HL-60/S4 treated with retinoic acid at 250 ng/mL for 4 days and 3 days (cell line): ENCODE results near the gene PTPRN2.
"Not testable (repeated sequence)": the region's sequence is repeated elsewhere in the genome, so short reads cannot be mapped to it uniquely, and the experiment has no call there.

ENCODE experiments used
- in situ Hi-C: fragments of 300-500 bp; cut with MboI; formaldehyde crosslinking; loops from 2 replicates; pipeline ENCODE4 v1.7.0; 2022; ENCODE audit warnings: low sequenced_read_pairs

The PTPRN2 gene

DNA sequence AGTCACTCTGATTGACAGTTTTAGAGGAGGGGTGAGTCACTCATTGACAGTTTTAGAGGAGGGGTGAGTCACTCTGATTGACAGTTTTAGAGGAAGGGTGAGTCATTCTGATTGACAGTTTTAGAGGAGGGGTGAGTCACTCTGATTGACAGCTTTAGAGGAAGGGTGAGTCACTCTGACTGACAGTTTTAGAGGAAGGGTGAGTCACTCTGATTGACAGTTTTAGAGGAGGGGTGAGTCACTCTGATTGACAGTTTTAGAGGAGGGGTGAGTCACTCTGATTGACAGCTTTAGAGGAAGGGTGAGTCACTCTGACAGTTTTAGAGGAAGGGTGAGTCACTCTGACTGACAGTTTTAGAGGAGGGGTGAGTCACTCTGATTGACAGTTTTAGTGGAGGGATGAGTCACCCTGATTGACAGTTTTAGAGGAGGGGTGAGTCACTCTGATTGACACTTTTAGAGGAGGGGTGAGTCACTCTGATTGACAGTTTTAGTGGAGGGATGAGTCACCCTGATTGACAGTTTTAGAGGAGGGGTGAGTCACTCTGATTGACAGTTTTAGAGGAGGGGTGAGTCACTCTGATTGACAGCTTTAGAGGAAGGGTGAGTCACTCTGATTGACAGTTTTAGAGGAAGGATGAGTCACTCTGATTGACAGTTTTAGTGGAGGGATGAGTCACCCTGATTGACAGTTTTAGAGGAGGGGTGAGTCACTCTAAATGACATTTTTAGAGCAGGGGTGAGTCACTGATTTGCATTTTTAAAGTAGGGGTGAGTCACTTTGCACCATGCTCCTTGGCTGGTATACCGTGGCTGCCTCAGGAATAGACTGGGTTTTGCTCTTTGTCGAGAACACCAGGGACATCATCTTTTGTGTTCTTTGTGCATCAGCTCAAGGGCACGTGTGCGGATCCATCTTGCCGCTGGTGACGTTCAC lies 654.1 kb downstream of the PTPRN2 start:
- in situ Hi-C loops: not testable (repeated sequence)

GRCh38 chr7:157932498-157933218 lies 655.0 kb downstream of the PTPRN2 start:
- in situ Hi-C loops: no loop called here

DNA sequence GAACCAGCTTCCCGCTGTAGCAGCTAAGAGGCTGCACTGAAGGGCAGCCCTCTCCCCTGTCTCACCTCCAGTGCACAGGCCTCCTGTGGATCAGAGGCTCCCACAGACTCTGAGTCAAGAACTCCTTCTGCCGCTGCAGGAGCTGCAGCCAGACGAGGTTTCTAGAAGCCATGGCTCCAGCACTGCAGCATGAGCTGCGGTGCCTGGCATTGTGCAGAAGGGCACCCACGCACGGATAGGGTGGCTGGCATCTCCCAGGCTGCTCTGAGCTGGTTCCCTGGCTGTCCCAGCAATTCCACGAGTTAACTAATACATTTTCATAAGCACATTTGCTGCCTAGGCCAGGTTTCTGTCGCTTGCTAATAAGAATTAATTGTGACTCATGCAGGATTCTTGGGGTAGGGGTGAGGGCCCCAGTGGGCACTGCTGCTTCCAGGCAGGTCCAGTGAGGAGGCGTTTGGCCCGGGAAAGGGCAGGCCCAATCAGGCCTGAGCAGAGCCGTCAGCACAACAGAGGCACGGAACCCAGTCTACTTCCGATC lies 656.6 kb downstream of the PTPRN2 start:
- in situ Hi-C loops: no loop called here

DNA sequence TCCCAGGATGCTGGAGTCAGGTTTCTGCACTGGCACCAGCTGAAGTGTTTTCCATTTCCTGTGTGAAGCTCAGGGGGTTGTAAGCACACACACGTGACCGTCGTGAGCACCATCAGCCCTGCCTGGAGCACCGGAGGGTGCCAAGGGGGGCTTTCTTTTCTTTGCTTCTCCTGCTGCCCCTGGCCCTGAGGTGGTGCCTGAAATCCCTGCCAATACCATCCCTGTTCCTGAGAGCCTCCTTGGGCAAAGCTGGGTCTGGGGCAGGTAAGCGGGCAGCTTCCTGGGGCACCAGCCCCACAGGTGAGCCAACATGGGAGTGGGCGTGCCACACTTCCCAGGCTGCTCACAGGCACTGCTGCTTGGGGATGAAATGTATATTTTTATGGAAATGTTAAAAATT lies 657.2 kb downstream of the PTPRN2 start:
- in situ Hi-C loops: no loop called here

DNA sequence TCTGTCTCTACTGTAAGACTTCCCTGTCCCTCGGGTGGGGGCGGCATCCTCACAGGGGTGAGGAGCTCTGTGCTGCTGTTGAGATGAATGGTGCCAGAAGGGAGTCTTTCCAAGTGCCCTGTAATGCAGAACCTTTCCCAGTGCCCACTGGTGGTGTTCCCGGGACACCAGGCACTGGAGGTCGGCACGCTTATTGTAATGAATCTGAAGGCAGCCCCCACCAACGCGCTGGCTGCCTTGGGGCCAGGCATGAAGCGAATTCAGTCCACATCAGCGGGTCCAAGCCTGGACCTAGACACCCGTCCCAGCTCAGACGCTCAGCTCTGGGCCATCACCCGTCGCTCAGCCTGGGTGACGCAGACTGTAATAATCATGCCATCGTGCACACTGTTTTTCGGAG lies 658.0 kb downstream of the PTPRN2 start:
- in situ Hi-C loops: no loop called here

- in situ Hi-C loops: no loop called here
Observed at GRCh38 chr7:157928808-157929425, 658.7 kb downstream of the PTPRN2 start.

DNA sequence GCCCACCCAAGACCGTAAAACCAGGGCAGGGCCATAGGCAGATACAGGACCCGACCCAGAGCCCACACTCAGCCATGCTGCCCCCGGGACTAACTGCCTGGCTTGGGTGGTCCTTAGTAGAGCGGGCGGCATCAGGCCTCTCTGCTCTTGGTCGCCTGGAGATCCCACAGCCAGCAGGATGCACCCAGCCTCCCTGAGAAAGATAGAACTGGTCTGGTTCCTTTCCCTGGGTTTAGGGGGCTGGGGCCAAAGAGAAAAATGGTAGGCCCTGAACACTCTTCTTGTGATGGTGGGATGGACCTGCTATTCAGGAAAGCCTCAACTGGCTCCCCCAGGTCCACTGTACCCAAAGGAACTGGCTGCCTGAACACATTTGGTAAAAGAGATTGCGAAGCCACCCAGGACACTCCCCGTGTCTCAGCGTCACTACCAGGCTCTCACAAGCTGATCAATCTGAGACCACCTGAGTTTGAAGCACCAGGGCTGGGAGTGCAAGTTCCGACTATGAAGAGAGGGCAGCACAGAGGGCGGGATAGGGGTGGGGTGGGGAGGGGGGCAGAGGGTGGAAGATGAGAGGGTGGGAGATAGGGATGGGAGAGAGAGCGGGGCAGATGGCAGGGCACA lies 659.3 kb downstream of the PTPRN2 start:
- in situ Hi-C loops: no loop called here

- in situ Hi-C loops: no loop called here
Observed at GRCh38 chr7:157927313-157927925, 660.2 kb downstream of the PTPRN2 start.

GRCh38 chr7:157926521-157927150 lies 661.0 kb downstream of the PTPRN2 start:
- in situ Hi-C loops: no loop called here

- in situ Hi-C loops: no loop called here
Observed at GRCh38 chr7:157926107-157926506, 661.5 kb downstream of the PTPRN2 start.

DNA sequence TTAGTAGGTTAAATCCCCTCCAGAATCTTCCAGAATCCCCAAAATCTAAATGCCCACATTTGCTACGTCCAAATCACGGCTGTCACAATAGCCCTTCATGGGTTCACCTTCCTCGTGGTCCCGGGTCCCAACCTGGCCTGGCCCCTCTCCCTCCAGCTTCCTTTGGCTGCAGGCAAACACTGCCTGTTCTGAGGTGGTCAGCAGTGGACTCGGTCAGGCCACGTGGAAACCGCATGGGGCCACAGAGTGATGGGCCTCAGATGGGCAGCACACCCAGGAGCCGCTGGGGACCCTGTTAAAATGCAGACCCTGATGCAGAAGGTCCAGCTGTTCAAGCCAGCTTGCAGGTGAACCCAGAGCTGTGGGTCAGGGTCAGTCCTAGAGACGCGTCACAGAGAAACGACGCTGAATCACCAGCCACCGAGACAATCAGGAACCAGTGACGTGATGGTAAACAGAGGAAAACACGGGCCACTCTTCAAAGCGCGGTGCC lies 662.2 kb downstream of the PTPRN2 start:
- in situ Hi-C loops: no loop called here

GRCh38 chr7:157923903-157924630 lies 663.6 kb downstream of the PTPRN2 start:
- in situ Hi-C loops: no loop called here

DNA sequence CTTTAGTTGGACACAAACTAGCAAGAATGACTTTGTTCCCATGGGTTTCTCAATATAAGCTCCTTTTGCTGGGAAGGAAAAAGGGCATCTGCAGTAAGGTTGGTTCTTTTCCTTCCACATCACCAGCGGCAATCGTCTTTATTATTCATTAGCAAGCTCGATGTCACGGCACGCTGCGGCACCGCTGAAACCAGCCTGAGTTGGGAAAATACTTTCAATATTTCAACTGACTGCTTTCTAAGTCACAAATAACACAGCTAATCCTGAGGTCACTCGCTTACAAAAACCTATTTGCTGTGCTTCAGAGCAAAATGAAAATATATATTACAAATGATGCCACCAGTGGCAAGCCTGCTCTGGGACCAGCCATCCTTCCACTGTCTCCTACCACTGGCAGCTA lies 665.0 kb downstream of the PTPRN2 start:
- in situ Hi-C loops: no loop called here

DNA sequence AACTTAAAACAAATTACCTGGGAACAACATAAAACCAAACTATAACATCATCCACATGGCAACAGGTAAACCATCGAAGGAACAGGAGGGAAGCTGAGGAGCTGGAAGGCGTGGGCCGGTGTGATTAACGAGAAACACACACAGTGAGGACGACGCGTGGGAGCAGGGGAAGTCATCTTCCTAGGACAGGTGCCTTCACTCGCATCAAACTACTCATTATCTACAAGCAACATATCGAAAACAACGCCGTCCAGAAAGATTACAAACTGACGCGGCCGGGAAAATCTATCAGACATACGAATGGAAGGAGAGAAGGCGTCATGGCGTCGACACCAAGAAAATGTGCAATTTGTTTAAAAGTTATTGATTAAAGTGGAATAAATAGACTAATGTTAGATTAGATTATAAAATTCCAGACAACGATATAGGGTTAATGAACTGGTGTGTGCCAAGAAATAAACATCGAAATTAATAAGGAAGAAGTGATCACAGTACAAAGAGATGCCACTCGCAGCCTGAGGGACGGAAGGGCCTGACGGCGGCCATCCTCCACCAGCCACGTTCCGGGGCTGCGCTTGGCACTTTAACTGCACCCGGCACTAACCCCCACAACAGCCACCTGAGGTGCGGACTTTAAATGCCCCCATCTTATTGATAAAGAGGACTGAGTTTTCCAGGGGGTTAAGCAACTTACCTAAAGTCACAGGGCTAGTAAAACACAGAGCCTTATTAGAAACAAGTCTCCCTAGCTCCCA lies 669.1 kb downstream of the PTPRN2 start:
- in situ Hi-C loops: no loop called here

- in situ Hi-C loops: no loop called here
Observed at GRCh38 chr7:157916946-157917640, 670.5 kb downstream of the PTPRN2 start.

DNA sequence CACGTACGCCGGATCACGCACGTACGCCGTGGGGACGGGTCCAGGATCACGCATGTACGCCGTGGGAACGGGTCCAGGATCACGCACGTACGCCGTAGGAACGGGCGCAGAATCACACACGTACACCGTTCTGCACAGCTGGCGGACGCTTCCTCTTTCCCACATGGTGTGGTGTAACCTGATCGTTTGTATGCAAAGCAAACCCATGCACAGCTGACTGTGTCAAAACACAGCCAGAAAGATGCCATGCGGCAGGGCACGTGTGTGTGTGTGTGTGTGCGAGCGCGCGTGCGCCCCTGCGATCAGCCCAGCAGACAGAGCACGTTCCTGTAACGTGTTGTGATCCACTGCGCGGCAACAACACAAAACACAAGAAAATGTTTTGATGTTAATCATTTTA lies 677.2 kb downstream of the PTPRN2 start:
- in situ Hi-C loops: no loop called here

GRCh38 chr7:157910045-157910444 lies 677.6 kb downstream of the PTPRN2 start:
- in situ Hi-C loops: not testable (repeated sequence)

DNA sequence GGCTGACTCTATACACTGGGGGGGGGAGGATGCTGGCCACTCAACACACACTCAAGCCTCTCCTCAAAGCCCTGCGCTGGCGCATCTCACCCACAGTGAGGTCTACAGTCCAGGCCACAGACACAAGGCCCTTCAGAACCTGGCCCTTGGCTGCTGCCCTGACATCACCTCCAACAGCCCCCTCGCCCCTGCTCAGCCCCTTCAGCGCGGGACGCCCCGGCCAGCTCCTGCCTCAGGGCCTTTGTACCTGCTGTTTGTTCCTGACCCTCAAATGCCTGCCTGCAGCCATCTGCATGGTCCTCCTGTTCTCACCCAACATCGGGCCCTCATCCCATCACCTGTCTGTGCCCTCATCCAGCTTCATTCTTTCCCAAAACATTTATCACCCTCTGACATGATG lies 678.3 kb downstream of the PTPRN2 start:
- in situ Hi-C loops: no loop called here
